Spleen (tissue), 11 donors: ENCODE results near the gene HSPA1B. TPM values are rescaled to one million over a fixed set of nuclear protein-coding genes. Genes with fewer than 3 reads are reported as not detected.
"Not testable (repeated sequence)": the region's sequence is repeated elsewhere in the genome, so short reads cannot be mapped to it uniquely, and the experiment has no call there.

Experiments
- DNase-seq: peaks from one replicate; pipeline ENCODE4 v3.0.0-alpha.2; 2020
- H3K27ac ChIP-seq, 8 donors: fragments of 200-600 bp; sonication (generic) in 7 of 8; 1 replicate in 4 of 8; 2 replicates in 4 of 8; pipeline versions ENCODE4 v1.5.0 to v1.8.0; 2016 to 2021; ENCODE audit warnings: inconsistent platforms in 4 of 8, mild to moderate bottlenecking in 4 of 8, moderate library complexity in 1 of 8
- H3K27me3 ChIP-seq, 7 donors: fragments of 200-600 bp; sonication (generic) in 6 of 7; replicated peaks in 1 of 7; 1 replicate in 4 of 7; 2 replicates in 3 of 7; pipeline versions ENCODE4 v1.5.0 to v1.8.0; 2016 to 2021; ENCODE audit warnings: inconsistent platforms in 3 of 7, mild to moderate bottlenecking in 1 of 7
- H3K36me3 ChIP-seq, 6 donors: fragments of 200-600 bp; sonication (generic) in 5 of 6; 1 replicate in 4 of 6; 2 replicates in 2 of 6; pipeline versions ENCODE4 v1.5.0 to v1.8.0; 2016 to 2021; ENCODE audit warnings: inconsistent platforms in 2 of 6
- H3K4me1 ChIP-seq, 6 donors: fragments of 200-600 bp; sonication (generic) in 5 of 6; 1 replicate in 3 of 6; 2 replicates in 3 of 6; pipeline versions ENCODE4 v1.5.0 to v1.8.0; 2016 to 2021; ENCODE audit warnings: inconsistent platforms in 3 of 6
- H3K4me3 ChIP-seq, 8 donors: fragments of 200-600 bp; sonication (generic) in 7 of 8; 1 replicate in 4 of 8; 2 replicates in 4 of 8; pipeline versions ENCODE4 v1.5.0 to v1.8.0; 2016 to 2021; ENCODE audit warnings: inconsistent platforms in 4 of 8, mild to moderate bottlenecking in 4 of 8, moderate library complexity in 2 of 8
- H3K9me3 ChIP-seq, 8 donors: fragments of 200-600 bp; sonication (generic) in 7 of 8; 1 replicate in 4 of 8; 2 replicates in 4 of 8; pipeline versions ENCODE4 v1.5.0 to v1.8.0; 2016 to 2021; ENCODE audit warnings: inconsistent platforms in 4 of 8
- POLR2A ChIP-seq, 3 donors: fragments of 450-650 bp; IDR thresholded peaks; one replicate each; pipeline ENCODE4 v1.5.1; 2017; ENCODE audit warnings: antibody characterized with exemption in 3 of 3, mild to moderate bottlenecking in 1 of 3
- POLR2AphosphoS5 ChIP-seq, 3 donors: sonication (generic); formaldehyde crosslinking; IDR thresholded peaks; one replicate each; pipeline ENCODE4 v1.5.1; 2017; ENCODE audit warnings: antibody characterized with exemption in 3 of 3
- WGBS, 5 donors: extraction: QIAGEN DNeasy Blood & Tissue Kit in 3 of 5; methylation state at CpG; one replicate each; pipeline versions ENCODE4 v1.1.5 to v1.1.7; 2013 to 2018; 5-methylcytosine and 5-hydroxymethylcytosine counted together
- intact Hi-C: fragments of 100-400 bp; cut with DNase I; formaldehyde crosslinking; loops from one replicate; pipeline ENCODE4 v1.15.0; 2023; ENCODE audit warnings: low total_unique reads
- polyA plus RNA-seq, 3 donors: library from polyadenylated mRNA; stranded (reverse); fragments of 200-250 nt; gene quantifications; one replicate each; pipeline ENCODE4 v1.2.1, GENCODE V29; 2013
- total RNA-seq, 7 donors: library from RNA; depleted of rRNA in 3 of 7; stranded (reverse); fragments of >200 nt in 3 of 7; fragmentation: NEBNext Ultra II Directional in 4 of 7; extraction: Animal tissue kit (Norgen Biotek cat#: 25700) in 4 of 7; gene quantifications; one replicate each; pipeline versions ENCODE4 v1.1.0 to v1.2.1, GENCODE V29; 2016 to 2021
- TF ChIP-seq, protein P1 (sequence below), 11 experiments: fragments of 200-600 bp in 7 of 11; fragments of 450-650 bp in 4 of 11; sonication (generic) in 4 of 11; IDR thresholded peaks in 8 of 11; conservative IDR thresholded peaks in 3 of 11; 1 replicate in 7 of 11; 2 replicates in 4 of 11; pipeline versions ENCODE4 v1.4.0 to v1.8.0; 2016 to 2021; ENCODE audit warnings: antibody characterized with exemption in 11 of 11, inconsistent platforms in 4 of 11, mild to moderate bottlenecking in 1 of 11
- donor health status: healthy with polysubstance abuse.
- donor health status: DM: no; HTN: no; CAD: no; lungs with moderate emphysema.
- donor health status: DM: no; HTN: no; CAD: no.
- donor health status: Bipolar disorder and iron deficiency.
- donor health status: healthy.
- donor health status: DM: no; HTN: no; CAD: no.
- donor health status: DM: yes; HTN: yes; CAD: no.

Gene HSPA1B
- total and polyA plus RNA-seq, 10 donors, result 7.4 to 372 (median 43.9) TPM

DNA sequence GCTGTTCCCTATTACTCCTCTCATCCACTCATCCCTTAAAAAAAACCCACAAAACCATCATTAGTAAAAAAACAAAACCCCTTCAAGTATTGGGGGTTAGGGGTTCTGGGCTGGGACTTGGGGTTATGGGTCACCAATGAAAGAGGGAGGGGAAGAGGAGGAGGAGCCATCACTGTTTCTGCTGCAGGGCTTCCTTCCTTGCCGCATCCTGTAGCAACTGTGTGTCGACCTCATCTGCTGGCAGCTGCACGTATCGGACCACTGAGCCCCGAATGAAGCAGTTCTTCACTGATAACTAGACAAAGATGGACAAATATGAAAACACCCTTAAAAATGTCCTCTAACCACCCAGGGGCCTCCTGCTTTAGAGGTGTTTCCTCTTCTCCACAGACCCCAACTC lies 29.9 kb upstream of the HSPA1B start:
- Histone ChIP-seq H3K36me3 (peaks cover 0 to 24% (median 12%) of the 10 kb centered on the region in 6 donors), H3K27me3 (no peaks in the 10 kb centered on the region), H3K4me3 (no peak overlapping the region), H3K9me3 (no peaks in the 10 kb centered on the region), H3K4me1 (peaks cover 18 to 60% (median 49%) of the 10 kb centered on the region in 6 donors), H3K27ac (peak overlapping the region; percentile 67 to 100 (median 95))
- TF ChIP-seq, protein P1, sequence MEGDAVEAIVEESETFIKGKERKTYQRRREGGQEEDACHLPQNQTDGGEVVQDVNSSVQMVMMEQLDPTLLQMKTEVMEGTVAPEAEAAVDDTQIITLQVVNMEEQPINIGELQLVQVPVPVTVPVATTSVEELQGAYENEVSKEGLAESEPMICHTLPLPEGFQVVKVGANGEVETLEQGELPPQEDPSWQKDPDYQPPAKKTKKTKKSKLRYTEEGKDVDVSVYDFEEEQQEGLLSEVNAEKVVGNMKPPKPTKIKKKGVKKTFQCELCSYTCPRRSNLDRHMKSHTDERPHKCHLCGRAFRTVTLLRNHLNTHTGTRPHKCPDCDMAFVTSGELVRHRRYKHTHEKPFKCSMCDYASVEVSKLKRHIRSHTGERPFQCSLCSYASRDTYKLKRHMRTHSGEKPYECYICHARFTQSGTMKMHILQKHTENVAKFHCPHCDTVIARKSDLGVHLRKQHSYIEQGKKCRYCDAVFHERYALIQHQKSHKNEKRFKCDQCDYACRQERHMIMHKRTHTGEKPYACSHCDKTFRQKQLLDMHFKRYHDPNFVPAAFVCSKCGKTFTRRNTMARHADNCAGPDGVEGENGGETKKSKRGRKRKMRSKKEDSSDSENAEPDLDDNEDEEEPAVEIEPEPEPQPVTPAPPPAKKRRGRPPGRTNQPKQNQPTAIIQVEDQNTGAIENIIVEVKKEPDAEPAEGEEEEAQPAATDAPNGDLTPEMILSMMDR (IDR thresholded peaks at IDR 0.05 in 8 of 11, conservative IDR thresholded peaks at IDR 0.05 in 3 of 11), result no peak
- TF ChIP-seq POLR2A (IDR thresholded peaks at IDR 0.05), result peak in 1 of 3 donors; percentile 25
- TF ChIP-seq POLR2AphosphoS5 (IDR thresholded peaks at IDR 0.05), result peak in 2 of 3 donors; percentile 69 to 81
- WGBS, 5 donors, result 13 to 19% (median 16%) methylated on average over 5 of the region's 5 CpGs
- peak; percentile 83 for DNase-seq
- intact Hi-C loops, result loop anchor here (10.0 kb wide), 1 partner anchor 63 kb away; the partner anchor contains the start of gene CLIC1

DNA sequence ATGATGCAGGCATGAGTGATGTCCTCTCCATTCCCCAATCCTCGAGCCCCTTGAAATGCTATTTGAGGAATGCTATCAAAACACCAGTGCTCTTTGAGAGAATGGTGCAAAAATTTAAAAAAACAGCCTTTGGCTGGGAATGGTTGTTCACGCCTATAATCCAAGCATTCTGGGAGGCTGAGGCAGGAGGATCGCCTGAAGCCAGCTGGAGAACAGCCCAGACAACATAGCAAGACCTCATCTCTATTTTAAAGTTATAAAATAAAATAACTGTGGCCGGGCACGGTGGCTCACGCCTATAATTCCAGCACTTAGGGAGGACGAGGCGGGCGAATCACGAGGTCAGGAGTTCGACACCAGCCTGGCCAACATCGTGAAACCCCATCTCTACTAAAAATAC lies 27.8 kb upstream of the HSPA1B start:
- WGBS, 5 donors, result 91 to 96% (median 94%) methylated on average over 12 of the region's 12 CpGs
- intact Hi-C loops, result loop anchor here (10.0 kb wide), 1 partner anchor 65 kb away; the partner anchor contains the start of gene CLIC1
- Histone ChIP-seq H3K4me3 (no peak overlapping the region), H3K4me1 (peaks cover 10 to 60% (median 33%) of the 10 kb centered on the region in 6 donors), H3K27me3 (no peaks in the 10 kb centered on the region), H3K9me3 (no peaks in the 10 kb centered on the region), H3K27ac (no peak overlapping the region), H3K36me3 (peaks cover 0 to 36% (median 14%) of the 10 kb centered on the region in 6 donors)
- DNase-seq, result peak; percentile 43
- TF ChIP-seq, protein P1 (IDR thresholded peaks at IDR 0.05 in 8 of 11, conservative IDR thresholded peaks at IDR 0.05 in 3 of 11), result no peak
- TF ChIP-seq POLR2AphosphoS5 (IDR thresholded peaks at IDR 0.05) (no peak), POLR2A (IDR thresholded peaks at IDR 0.05) (no peak)

DNA sequence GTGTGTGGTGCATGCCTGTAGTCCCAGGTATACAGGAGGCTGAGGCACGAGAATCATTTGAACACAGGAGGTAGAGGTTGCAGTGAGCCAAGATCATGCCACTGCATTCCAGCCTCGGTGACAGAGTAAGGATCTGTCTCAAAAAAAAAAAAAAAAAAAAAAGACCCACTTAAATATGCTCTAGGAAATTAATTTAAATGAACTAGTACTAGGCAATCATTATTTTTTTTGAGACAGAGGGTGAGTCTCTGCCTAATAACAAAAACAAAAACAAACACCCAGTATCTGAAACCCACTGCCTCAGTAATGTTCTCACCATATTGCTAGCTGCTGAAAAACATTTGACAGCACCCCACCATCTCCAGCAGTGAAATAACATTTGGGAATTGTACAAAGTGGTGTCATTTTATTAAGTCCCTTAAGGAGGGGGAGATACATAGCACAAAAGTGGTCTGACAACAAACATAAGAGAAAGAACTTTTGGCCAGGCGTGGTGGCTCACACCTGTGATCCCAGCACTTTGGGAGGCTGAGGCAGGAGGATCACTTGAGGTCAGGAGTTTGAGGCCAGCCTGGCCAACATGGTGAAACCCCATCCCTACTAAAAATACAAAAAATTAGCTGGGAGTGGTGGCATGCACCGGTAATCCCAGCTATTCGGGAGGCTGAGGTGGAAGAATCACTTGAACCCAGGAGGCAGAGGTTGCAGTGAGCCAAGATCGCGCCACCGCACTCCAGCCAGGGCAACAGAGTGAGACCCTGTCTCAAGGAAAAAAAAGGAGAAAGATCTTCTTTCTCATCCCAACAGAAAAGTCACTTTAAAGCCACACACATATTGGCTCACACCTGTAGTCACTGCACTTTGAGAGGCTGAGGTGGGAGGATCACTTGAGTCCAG lies 26.3 kb upstream of the HSPA1B start:
- H3K9me3 ChIP-seq, H3K4me3 ChIP-seq, H3K27me3 ChIP-seq, H3K27ac ChIP-seq, intact Hi-C loops: not testable (repeated sequence)
- 93 to 99% (median 95%) methylated on average over 8 of the region's 8 CpGs for WGBS, 5 donors
- H3K4me1 ChIP-seq, result peaks cover 17 to 65% (median 39%) of the 10 kb centered on the region in 6 donors
- peaks cover 0 to 36% (median 14%) of the 10 kb centered on the region in 6 donors for H3K36me3 ChIP-seq
- peak; percentile 25 for DNase-seq

DNA sequence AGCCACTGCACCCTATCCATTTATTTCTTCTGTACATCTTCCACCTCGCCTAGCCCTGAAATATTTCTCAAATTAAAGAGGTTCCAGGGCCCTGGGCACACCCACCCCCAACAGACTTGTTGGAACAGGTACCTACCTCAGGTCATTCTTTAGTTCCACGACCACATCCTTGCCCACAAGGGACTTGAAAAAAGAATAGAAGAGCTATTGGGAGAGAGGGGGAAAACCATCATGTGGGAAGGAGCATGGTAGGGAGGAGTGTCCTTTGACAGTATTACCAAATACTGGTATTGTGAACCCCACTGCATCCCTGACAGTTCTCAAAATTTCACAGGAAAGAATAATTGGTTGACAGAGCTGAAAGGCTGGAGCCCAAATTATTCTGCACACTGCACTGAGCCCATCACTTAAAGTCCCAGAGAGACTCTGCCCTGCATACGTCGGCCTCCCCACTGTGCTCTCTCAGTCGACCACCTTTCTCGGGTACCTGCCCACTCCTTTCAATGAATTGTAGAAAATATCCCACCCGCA lies 21.5 kb upstream of the HSPA1B start:
- peak; percentile 74 for DNase-seq
- Histone ChIP-seq H3K27me3 (no peaks in the 10 kb centered on the region), H3K36me3 (peaks cover 0 to 47% (median 15%) of the 10 kb centered on the region in 6 donors), H3K4me3 (peak overlapping the region; percentile 45 to 78 (median 52)), H3K27ac (peak overlapping the region; percentile 83 to 98 (median 96)), H3K9me3 (no peaks in the 10 kb centered on the region), H3K4me1 (peaks cover 11 to 51% (median 30%) of the 10 kb centered on the region in 6 donors)
- 13 to 16% (median 15%) methylated on average over 7 of the region's 7 CpGs for WGBS, 5 donors
- TF ChIP-seq, protein P1 (IDR thresholded peaks at IDR 0.05 in 8 of 11, conservative IDR thresholded peaks at IDR 0.05 in 3 of 11), result no peak
- TF ChIP-seq POLR2AphosphoS5 (IDR thresholded peaks at IDR 0.05) (no peak), POLR2A (IDR thresholded peaks at IDR 0.05) (no peak)
- intact Hi-C loops, result no loop called here
